Mucosa of rectum (tissue), 2 donors: ENCODE data around the gene UGT1A5.

Experiments used
- H3K27ac ChIP-seq, 2 donors: one replicate each; pipeline ENCODE4 v1.7.0; 2013; ENCODE audit warnings: inconsistent platforms in 2 of 2, low read depth in 2 of 2, low read length in 2 of 2
- H3K27me3 ChIP-seq, 2 donors: one replicate each; pipeline ENCODE4 v1.7.0; 2013; ENCODE audit warnings: low read length in 2 of 2; ENCODE audit not compliant: control insufficient read depth in 2 of 2, insufficient read depth in 2 of 2
- H3K36me3 ChIP-seq, 2 donors: one replicate each; pipeline ENCODE4 v1.7.0; 2013; ENCODE audit warnings: low read length in 2 of 2; ENCODE audit not compliant: control insufficient read depth in 2 of 2, insufficient read depth in 2 of 2
- H3K4me1 ChIP-seq, 2 donors: one replicate each; pipeline ENCODE4 v1.7.0; 2013; ENCODE audit warnings: low read length in 2 of 2, mild to moderate bottlenecking in 1 of 2; ENCODE audit not compliant: control insufficient read depth in 2 of 2, insufficient read depth in 2 of 2
- H3K4me3 ChIP-seq, 2 donors: one replicate each; pipeline ENCODE4 v1.7.0; 2013; ENCODE audit warnings: low read length in 2 of 2
- H3K9ac ChIP-seq, 2 donors: one replicate each; pipeline ENCODE4 v1.7.0; 2013; ENCODE audit warnings: low read length in 2 of 2, low read depth in 1 of 2, mild to moderate bottlenecking in 1 of 2
- H3K9me3 ChIP-seq, 2 donors: one replicate each; pipeline ENCODE4 v1.7.0; 2013; ENCODE audit warnings: low read length in 2 of 2; ENCODE audit not compliant: control insufficient read depth in 2 of 2
- donor health status: healthy.
- donor health status: Normal muscosa, but diverticular disease.

Gene UGT1A5

GRCh38 chr2:233821709-233822100 lies 109.0 kb downstream of the UGT1A5 start:
- H3K27ac ChIP-seq, result no peak overlapping the region
- no peak overlapping the region for H3K4me3 ChIP-seq
- no peaks in the 10 kb centered on the region for H3K9me3 ChIP-seq
- H3K4me1 ChIP-seq, result no peaks in the 10 kb centered on the region
- no peaks in the 10 kb centered on the region for H3K27me3 ChIP-seq
- no peaks in the 10 kb centered on the region for H3K36me3 ChIP-seq
- no peak overlapping the region for H3K9ac ChIP-seq

GRCh38 chr2:233822101-233822771 lies 109.5 kb downstream of the UGT1A5 start:
- Histone ChIP-seq H3K4me3 (no peak overlapping the region), H3K9me3 (no peaks in the 10 kb centered on the region), H3K36me3 (no peaks in the 10 kb centered on the region), H3K4me1 (no peaks in the 10 kb centered on the region), H3K9ac (no peak overlapping the region), H3K27ac (no peak overlapping the region), H3K27me3 (no peaks in the 10 kb centered on the region)
